ENCODE results near the gene SYT11. TPM values are rescaled to one million over a fixed set of nuclear protein-coding genes. Genes with fewer than 3 reads are reported as not detected.
"Not testable (repeated sequence)": the region's sequence is repeated elsewhere in the genome, so short reads cannot be mapped to it uniquely, and the experiment has no call there.

The SYT11 gene
- total RNA-seq, result 1 to 10 TPM; 4.6 to 8.0 (median 5.4) TPM

- H3K4me1 Mint-ChIP-seq (ENCODE audit: low read depth), result peaks cover 41% of the 10 kb centered on the region
Observed at GRCh38 chr1:155859234-155859829, at the start of gene SYT11. SYT11 (plus strand) TSS chr1:155859567; CDS start chr1:155859762, 195 bp downstream.

GRCh38 chr1:155812878-155813277 lies 46.5 kb upstream of the SYT11 start:
- DNase-seq (no peak), ATAC-seq (no peak)
- H3K9me3 Mint-ChIP-seq, result no peaks in the 10 kb centered on the region
- peaks cover 19% of the 10 kb centered on the region for H3K36me3 Mint-ChIP-seq (ENCODE audit: insufficient read depth)
- H3K4me3 Mint-ChIP-seq, result no peak overlapping the region
- H3K27me3 Mint-ChIP-seq (ENCODE audit: low read depth), result no peaks in the 10 kb centered on the region
- H3K4me1 Mint-ChIP-seq (ENCODE audit: low read depth), result peaks cover 5% of the 10 kb centered on the region

More at GRCh38 chr1:155859234-155859829, at the start of gene SYT11:
- H3K4me3 Mint-ChIP-seq, result peak within 1 kb of the TSS; percentile 98
- peak; percentile 88 to 93 for ATAC-seq
- peak; percentile 94 for DNase-seq
- H3K9me3 Mint-ChIP-seq, result no peaks in the 10 kb centered on the region
- H3K27me3 Mint-ChIP-seq (ENCODE audit: low read depth), result no peaks in the 10 kb centered on the region
- H3K36me3 Mint-ChIP-seq (ENCODE audit: insufficient read depth), result peaks cover 7% of the 10 kb centered on the region

GRCh38 chr1:155813672-155814071 lies 45.7 kb upstream of the SYT11 start:
- Mint-ChIP-seq H3K27me3 (ENCODE audit: low read depth) (no peaks in the 10 kb centered on the region), H3K4me1 (ENCODE audit: low read depth) (peaks cover 5% of the 10 kb centered on the region), H3K9me3 (no peaks in the 10 kb centered on the region), H3K36me3 (ENCODE audit: insufficient read depth) (peaks cover 16% of the 10 kb centered on the region), H3K4me3 (no peak overlapping the region)
- DNase-seq, result no peak
- ATAC-seq, result no peak

GRCh38 chr1:155816351-155816750 lies 43.0 kb upstream of the SYT11 start:
- no peaks in the 10 kb centered on the region for H3K9me3 Mint-ChIP-seq
- ATAC-seq (no peak), DNase-seq (no peak)
- H3K4me3 Mint-ChIP-seq, result no peak overlapping the region
- H3K27me3 Mint-ChIP-seq (ENCODE audit: low read depth), result no peaks in the 10 kb centered on the region
- peaks cover 26% of the 10 kb centered on the region for H3K36me3 Mint-ChIP-seq (ENCODE audit: insufficient read depth)
- H3K4me1 Mint-ChIP-seq (ENCODE audit: low read depth), result no peaks in the 10 kb centered on the region

GRCh38 chr1:155827450-155827849 lies 31.9 kb upstream of the SYT11 start:
- Mint-ChIP-seq H3K4me3 (no peak overlapping the region), H3K9me3 (no peaks in the 10 kb centered on the region), H3K27me3 (ENCODE audit: low read depth) (no peaks in the 10 kb centered on the region), H3K36me3 (ENCODE audit: insufficient read depth) (peaks cover 8% of the 10 kb centered on the region), H3K4me1 (ENCODE audit: low read depth) (no peaks in the 10 kb centered on the region)
- DNase-seq, result no peak
- no peak for ATAC-seq

- H3K4me1 Mint-ChIP-seq (ENCODE audit: low read depth), result peaks cover 19% of the 10 kb centered on the region
- H3K4me3 Mint-ChIP-seq, result no peak overlapping the region
- H3K36me3 Mint-ChIP-seq (ENCODE audit: insufficient read depth), result peaks cover 16% of the 10 kb centered on the region
- no peak for ATAC-seq
- no peaks in the 10 kb centered on the region for H3K9me3 Mint-ChIP-seq
- no peaks in the 10 kb centered on the region for H3K27me3 Mint-ChIP-seq (ENCODE audit: low read depth)
- no peak for DNase-seq
Observed at GRCh38 chr1:155831279-155831976, 27.9 kb upstream of the SYT11 start.

- H3K27me3 Mint-ChIP-seq (ENCODE audit: low read depth), result no peaks in the 10 kb centered on the region
Observed at GRCh38 chr1:155833665-155834295, 25.6 kb upstream of the SYT11 start.

GRCh38 chr1:155834296-155834926 lies 25.0 kb upstream of the SYT11 start:
- no peaks in the 10 kb centered on the region for H3K9me3 Mint-ChIP-seq
- DNase-seq (no peak), ATAC-seq (no peak)
- H3K36me3 Mint-ChIP-seq (ENCODE audit: insufficient read depth), result peaks cover 21% of the 10 kb centered on the region
- no peak overlapping the region for H3K4me3 Mint-ChIP-seq
- H3K27me3 Mint-ChIP-seq (ENCODE audit: low read depth), result no peaks in the 10 kb centered on the region
- peaks cover 29% of the 10 kb centered on the region for H3K4me1 Mint-ChIP-seq (ENCODE audit: low read depth)

More at GRCh38 chr1:155833665-155834295, 25.6 kb upstream of the SYT11 start:
- ATAC-seq (no peak), DNase-seq (no peak)
- H3K4me1 Mint-ChIP-seq (ENCODE audit: low read depth), result peaks cover 29% of the 10 kb centered on the region
- H3K4me3 Mint-ChIP-seq, result no peak overlapping the region
- peaks cover 21% of the 10 kb centered on the region for H3K36me3 Mint-ChIP-seq (ENCODE audit: insufficient read depth)
- H3K9me3 Mint-ChIP-seq, result no peaks in the 10 kb centered on the region

- Mint-ChIP-seq H3K4me1 (ENCODE audit: low read depth) (peaks cover 31% of the 10 kb centered on the region), H3K36me3 (ENCODE audit: insufficient read depth) (peaks cover 21% of the 10 kb centered on the region)
- not testable (repeated sequence) for H3K27me3 Mint-ChIP-seq (ENCODE audit: low read depth); H3K4me3 Mint-ChIP-seq; DNase-seq; ATAC-seq; H3K9me3 Mint-ChIP-seq
Observed at GRCh38 chr1:155834927-155835399, 24.4 kb upstream of the SYT11 start.

- peaks cover 32% of the 10 kb centered on the region for H3K4me1 Mint-ChIP-seq (ENCODE audit: low read depth)
- peaks cover 21% of the 10 kb centered on the region for H3K36me3 Mint-ChIP-seq (ENCODE audit: insufficient read depth)
- DNase-seq, result no peak
- no peak overlapping the region for H3K4me3 Mint-ChIP-seq
- no peaks in the 10 kb centered on the region for H3K9me3 Mint-ChIP-seq
- no peaks in the 10 kb centered on the region for H3K27me3 Mint-ChIP-seq (ENCODE audit: low read depth)
- ATAC-seq, result no peak
Observed at GRCh38 chr1:155835548-155835947, 23.8 kb upstream of the SYT11 start.

- DNase-seq, result no peak
- no peaks in the 10 kb centered on the region for H3K27me3 Mint-ChIP-seq (ENCODE audit: low read depth)
- peaks cover 33% of the 10 kb centered on the region for H3K36me3 Mint-ChIP-seq (ENCODE audit: insufficient read depth)
- H3K4me3 Mint-ChIP-seq, result no peak overlapping the region
- no peaks in the 10 kb centered on the region for H3K9me3 Mint-ChIP-seq
- H3K4me1 Mint-ChIP-seq (ENCODE audit: low read depth), result peaks cover 44% of the 10 kb centered on the region
- ATAC-seq, result no peak
Observed at GRCh38 chr1:155840386-155840785, 19.0 kb upstream of the SYT11 start.

- Mint-ChIP-seq H3K4me1 (ENCODE audit: low read depth) (peaks cover 45% of the 10 kb centered on the region), H3K27me3 (ENCODE audit: low read depth) (no peaks in the 10 kb centered on the region), H3K36me3 (ENCODE audit: insufficient read depth) (peaks cover 37% of the 10 kb centered on the region), H3K9me3 (no peaks in the 10 kb centered on the region), H3K4me3 (peak overlapping the region; percentile 11)
- no peak for DNase-seq
- ATAC-seq, result no peak
Observed at GRCh38 chr1:155844860-155845421, 14.4 kb upstream of the SYT11 start.

GRCh38 chr1:155847823-155848529 lies 11.4 kb upstream of the SYT11 start:
- peak; percentile 77 to 78 for ATAC-seq
- DNase-seq, result no peak
- Mint-ChIP-seq H3K36me3 (ENCODE audit: insufficient read depth) (peaks cover 49% of the 10 kb centered on the region), H3K4me1 (ENCODE audit: low read depth) (peaks cover 59% of the 10 kb centered on the region), H3K4me3 (no peak overlapping the region), H3K9me3 (no peaks in the 10 kb centered on the region), H3K27me3 (ENCODE audit: low read depth) (no peaks in the 10 kb centered on the region)

Data from activated T-cell treated with anti-CD3 and anti-CD28 coated beads, Interleukin-2, amount 50 U/mL, for 4 hours (primary cell).